ENCODE measurements around the gene ZBTB20.

The ZBTB20 gene

GRCh38 chr3:114698146-114699105 lies 448.7 kb downstream of the ZBTB20 start:
- Histone ChIP-seq H3K4me2 (ENCODE audit: insufficient read depth, low read length) (no peak overlapping the region), H3K4me3 (ENCODE audit: low read depth in 1 of 2, low read length in 2 of 2) (no peak overlapping the region), H3K4me1 (ENCODE audit: insufficient read depth, low read length) (no peaks in the 10 kb centered on the region), H2AFZ (ENCODE audit: low read depth, low read length) (no peak overlapping the region), H3K36me3 (ENCODE audit: insufficient read depth, low read length) (no peaks in the 10 kb centered on the region), H3K79me2 (ENCODE audit: insufficient read depth, low read length) (no peaks in the 10 kb centered on the region), H3K9ac (ENCODE audit: low read depth, low read length) (no peak overlapping the region), H3K27me3 (ENCODE audit: insufficient read depth, low read length, poor library complexity) (no peaks in the 10 kb centered on the region), H3K27ac (ENCODE audit: low read length) (no peak overlapping the region), H3K9me3 (ENCODE audit: insufficient read depth, low read length, severe bottlenecking) (no peaks in the 10 kb centered on the region), H4K20me1 (ENCODE audit: insufficient read depth, low read length) (no peaks in the 10 kb centered on the region)
- no peak for TF ChIP-seq EZH2 (IDR thresholded peaks at IDR 0.05; ENCODE audit: borderline replicate concordance, low read depth, low read length, severe bottlenecking)
- no peak for TF ChIP-seq CTCF (IDR thresholded peaks at IDR 0.05; ENCODE audit: borderline replicate concordance, extremely low read depth, low read length, poor library complexity, severe bottlenecking)
- no peak for DNase-seq
- ATAC-seq (ENCODE audit: insufficient read depth, low read depth) = no peak

- Histone ChIP-seq H3K27me3 (ENCODE audit: insufficient read depth, low read length, poor library complexity) (no peaks in the 10 kb centered on the region), H3K4me1 (ENCODE audit: insufficient read depth, low read length) (peaks cover under 1% of the 10 kb centered on the region; the same call in 1 of the 2 replicates), H3K4me2 (ENCODE audit: insufficient read depth, low read length) (no peak overlapping the region), H3K9ac (ENCODE audit: low read depth, low read length) (no peak overlapping the region), H4K20me1 (ENCODE audit: insufficient read depth, low read length) (no peaks in the 10 kb centered on the region), H3K36me3 (ENCODE audit: insufficient read depth, low read length) (no peaks in the 10 kb centered on the region), H3K4me3 (ENCODE audit: low read depth in 1 of 2, low read length in 2 of 2) (no peak overlapping the region), H3K9me3 (ENCODE audit: insufficient read depth, low read length, severe bottlenecking) (no peaks in the 10 kb centered on the region), H3K79me2 (ENCODE audit: insufficient read depth, low read length) (no peaks in the 10 kb centered on the region), H2AFZ (ENCODE audit: low read depth, low read length) (no peak overlapping the region), H3K27ac (ENCODE audit: low read length) (no peak overlapping the region)
- ATAC-seq (ENCODE audit: insufficient read depth, low read depth) (no peak), DNase-seq (no peak)
- TF ChIP-seq CTCF (IDR thresholded peaks at IDR 0.05; ENCODE audit: borderline replicate concordance, extremely low read depth, low read length, poor library complexity, severe bottlenecking) = no peak
- no peak for TF ChIP-seq EZH2 (IDR thresholded peaks at IDR 0.05; ENCODE audit: borderline replicate concordance, low read depth, low read length, severe bottlenecking)
These were observed 449.7 kb downstream of the ZBTB20 start for GRCh38 chr3:114697401-114697800.

GRCh38 chr3:114694251-114694650 lies 452.8 kb downstream of the ZBTB20 start:
- Histone ChIP-seq H3K4me2 (ENCODE audit: insufficient read depth, low read length) (no peak overlapping the region), H3K27ac (ENCODE audit: low read length) (no peak overlapping the region), H3K79me2 (ENCODE audit: insufficient read depth, low read length) (no peaks in the 10 kb centered on the region), H3K4me1 (ENCODE audit: insufficient read depth, low read length) (peaks cover 7% of the 10 kb centered on the region), H3K9ac (ENCODE audit: low read depth, low read length) (no peak overlapping the region), H3K27me3 (ENCODE audit: insufficient read depth, low read length, poor library complexity) (no peaks in the 10 kb centered on the region), H3K36me3 (ENCODE audit: insufficient read depth, low read length) (no peaks in the 10 kb centered on the region), H3K9me3 (ENCODE audit: insufficient read depth, low read length, severe bottlenecking) (no peaks in the 10 kb centered on the region), H2AFZ (ENCODE audit: low read depth, low read length) (no peak overlapping the region), H3K4me3 (ENCODE audit: low read depth in 1 of 2, low read length in 2 of 2) (no peak overlapping the region), H4K20me1 (ENCODE audit: insufficient read depth, low read length) (no peaks in the 10 kb centered on the region)
- ATAC-seq (ENCODE audit: insufficient read depth, low read depth) = no peak
- no peak for TF ChIP-seq CTCF (IDR thresholded peaks at IDR 0.05; ENCODE audit: borderline replicate concordance, extremely low read depth, low read length, poor library complexity, severe bottlenecking)
- TF ChIP-seq EZH2 (IDR thresholded peaks at IDR 0.05; ENCODE audit: borderline replicate concordance, low read depth, low read length, severe bottlenecking) = no peak
- DNase-seq = no peak

All from DND-41 (cell line).